Stomach (tissue), 4 donors: ENCODE measurements around the gene C10orf67.

ENCODE experiments used
- EP300 ChIP-seq: sonication (generic); formaldehyde crosslinking; IDR thresholded peaks from one replicate; pipeline ENCODE4 v1.6.1; 2017; ENCODE audit warnings: antibody characterized with exemption
- POLR2AphosphoS5 ChIP-seq, 3 donors: sonication (generic); formaldehyde crosslinking; IDR thresholded peaks; one replicate each; pipeline ENCODE4 v1.6.1; 2016; ENCODE audit warnings: antibody characterized with exemption in 3 of 3
- TF ChIP-seq, protein P1 (sequence below), 7 experiments: fragments of 450-650 bp in 4 of 7; fragments of 200-600 bp in 3 of 7; sonication (generic) in 3 of 7; IDR thresholded peaks; one replicate each; pipeline ENCODE4 v1.5.1; 2016 to 2019; ENCODE audit warnings: antibody characterized with exemption in 7 of 7, control low read depth in 2 of 7, mild to moderate bottlenecking in 1 of 7

DNA sequence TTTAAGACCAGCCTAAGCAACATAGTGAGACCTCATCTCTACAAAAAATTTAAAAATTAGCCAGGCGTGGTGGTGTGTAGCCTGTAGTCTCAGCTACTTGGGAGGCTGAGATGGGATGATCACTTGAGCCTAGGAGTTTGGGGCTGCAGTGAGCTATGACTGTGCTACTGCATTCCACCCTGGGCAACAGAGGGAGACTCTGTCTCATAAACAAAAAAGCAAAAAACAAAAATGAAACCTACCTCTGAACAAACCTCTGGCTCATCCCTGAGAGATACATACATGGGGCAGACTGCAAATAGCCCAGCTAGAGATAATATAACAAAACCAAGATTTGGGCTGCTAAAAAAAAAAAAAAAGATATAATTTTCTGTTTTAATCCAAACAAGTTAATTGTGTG, 19.5 kb downstream of the C10orf67 start:
- TF ChIP-seq, protein P1, sequence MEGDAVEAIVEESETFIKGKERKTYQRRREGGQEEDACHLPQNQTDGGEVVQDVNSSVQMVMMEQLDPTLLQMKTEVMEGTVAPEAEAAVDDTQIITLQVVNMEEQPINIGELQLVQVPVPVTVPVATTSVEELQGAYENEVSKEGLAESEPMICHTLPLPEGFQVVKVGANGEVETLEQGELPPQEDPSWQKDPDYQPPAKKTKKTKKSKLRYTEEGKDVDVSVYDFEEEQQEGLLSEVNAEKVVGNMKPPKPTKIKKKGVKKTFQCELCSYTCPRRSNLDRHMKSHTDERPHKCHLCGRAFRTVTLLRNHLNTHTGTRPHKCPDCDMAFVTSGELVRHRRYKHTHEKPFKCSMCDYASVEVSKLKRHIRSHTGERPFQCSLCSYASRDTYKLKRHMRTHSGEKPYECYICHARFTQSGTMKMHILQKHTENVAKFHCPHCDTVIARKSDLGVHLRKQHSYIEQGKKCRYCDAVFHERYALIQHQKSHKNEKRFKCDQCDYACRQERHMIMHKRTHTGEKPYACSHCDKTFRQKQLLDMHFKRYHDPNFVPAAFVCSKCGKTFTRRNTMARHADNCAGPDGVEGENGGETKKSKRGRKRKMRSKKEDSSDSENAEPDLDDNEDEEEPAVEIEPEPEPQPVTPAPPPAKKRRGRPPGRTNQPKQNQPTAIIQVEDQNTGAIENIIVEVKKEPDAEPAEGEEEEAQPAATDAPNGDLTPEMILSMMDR (IDR thresholded peaks at IDR 0.05): no peak
- TF ChIP-seq POLR2AphosphoS5 (IDR thresholded peaks at IDR 0.05) (no peak), EP300 (no peak)
